Islet precursor cell (in vitro differentiated cells): ENCODE results near the gene CCNO.
A peak's percentile ranks its signal among the peaks of the same experiment; 100 is the strongest.

Experiments
- DNase-seq: peaks from one replicate; pipeline ENCODE4 v3.0.0-alpha.2; 2018

The CCNO gene, protein sequence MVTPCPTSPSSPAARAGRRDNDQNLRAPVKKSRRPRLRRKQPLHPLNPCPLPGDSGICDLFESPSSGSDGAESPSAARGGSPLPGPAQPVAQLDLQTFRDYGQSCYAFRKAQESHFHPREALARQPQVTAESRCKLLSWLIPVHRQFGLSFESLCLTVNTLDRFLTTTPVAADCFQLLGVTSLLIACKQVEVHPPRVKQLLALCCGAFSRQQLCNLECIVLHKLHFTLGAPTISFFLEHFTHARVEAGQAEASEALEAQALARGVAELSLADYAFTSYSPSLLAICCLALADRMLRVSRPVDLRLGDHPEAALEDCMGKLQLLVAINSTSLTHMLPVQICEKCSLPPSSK

DNA sequence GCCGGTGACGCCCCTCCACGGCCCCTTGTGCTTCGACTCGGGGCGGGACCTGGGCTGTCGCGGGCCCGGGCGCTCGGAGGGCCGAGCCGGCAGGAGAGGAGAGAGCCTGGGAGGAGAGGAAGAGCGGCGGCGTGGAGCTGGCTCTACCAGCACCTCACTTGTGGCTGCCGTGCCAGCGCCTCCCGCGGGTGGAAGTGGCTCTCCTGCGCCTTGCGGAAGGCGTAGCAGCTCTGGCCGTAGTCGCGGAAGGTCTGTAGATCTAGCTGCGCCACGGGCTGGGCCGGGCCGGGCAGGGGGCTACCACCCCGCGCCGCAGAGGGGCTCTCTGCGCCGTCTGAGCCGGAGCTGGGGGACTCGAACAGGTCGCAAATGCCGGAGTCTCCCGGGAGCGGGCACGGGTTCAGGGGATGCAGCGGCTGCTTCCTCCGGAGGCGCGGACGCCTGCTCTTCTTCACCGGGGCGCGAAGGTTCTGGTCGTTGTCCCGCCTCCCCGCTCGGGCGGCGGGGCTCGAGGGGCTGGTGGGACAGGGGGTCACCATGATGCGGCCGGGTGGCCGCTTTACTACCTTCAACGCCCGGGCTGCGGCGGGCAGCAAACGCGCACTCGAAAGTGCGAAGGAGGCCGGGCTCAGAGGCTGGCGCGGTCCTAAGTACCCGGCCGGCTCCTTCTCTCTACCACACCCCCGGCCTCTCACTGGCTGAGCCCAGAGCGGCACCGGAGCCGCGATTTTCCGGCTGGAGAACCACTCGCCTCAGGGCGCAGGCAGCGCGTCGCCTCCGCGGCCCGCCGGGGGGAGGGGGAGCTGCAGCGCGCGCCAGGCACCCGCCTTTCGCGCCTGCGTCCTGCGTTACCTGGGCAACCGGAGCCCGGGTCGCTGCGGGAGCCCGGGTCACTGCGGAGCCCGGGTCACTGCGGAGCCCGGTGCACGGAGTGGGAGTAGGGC, at the start of gene CCNO:
Gene CCNO, minus strand, starts transcription at position 624 of the 944 bp plus-strand sequence. Its CDS starts 85 bp downstream, at position 539.
- DNase-seq, result peak; percentile 93

DNA sequence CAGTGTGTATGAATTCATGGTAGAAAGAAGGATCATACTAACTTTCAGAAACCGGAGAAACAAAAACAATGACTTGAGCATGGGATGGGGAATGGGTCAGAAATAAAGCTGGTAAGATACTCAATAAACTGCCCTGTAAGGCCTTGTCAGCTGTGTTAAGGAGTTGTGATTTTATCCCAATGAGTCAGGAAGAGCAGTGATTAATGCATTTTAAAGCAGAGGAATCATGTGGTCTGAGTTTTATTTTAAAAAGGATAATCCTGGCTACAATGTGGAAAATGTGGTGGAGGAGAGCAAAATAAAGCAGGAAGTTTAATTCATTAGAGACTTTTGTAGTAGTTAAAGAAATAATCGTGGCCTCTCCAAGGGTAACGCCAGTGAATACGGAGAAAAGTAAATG, 45.4 kb upstream of the CCNO start:
- no peak for DNase-seq

DNA sequence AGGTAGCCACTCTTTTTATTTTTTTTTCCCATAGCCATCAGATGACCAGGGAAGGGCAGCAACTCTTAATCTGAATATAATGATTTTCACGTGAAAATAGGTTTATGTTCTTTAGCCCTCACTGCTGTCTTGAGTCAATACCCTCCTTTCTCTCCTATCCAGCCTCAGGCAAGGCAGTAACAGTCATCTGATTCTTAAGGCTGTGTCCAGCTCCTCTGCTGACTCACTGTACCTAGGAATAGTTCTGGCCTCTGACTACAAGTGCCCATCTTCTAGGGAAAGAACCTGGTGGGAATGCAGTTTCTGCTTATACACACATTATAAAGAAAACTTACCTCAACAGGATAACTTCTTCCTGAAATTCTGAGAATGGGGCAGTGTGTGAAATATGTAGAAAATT, 43.4 kb upstream of the CCNO start:
- DNase-seq, result peak; percentile 75

DNA sequence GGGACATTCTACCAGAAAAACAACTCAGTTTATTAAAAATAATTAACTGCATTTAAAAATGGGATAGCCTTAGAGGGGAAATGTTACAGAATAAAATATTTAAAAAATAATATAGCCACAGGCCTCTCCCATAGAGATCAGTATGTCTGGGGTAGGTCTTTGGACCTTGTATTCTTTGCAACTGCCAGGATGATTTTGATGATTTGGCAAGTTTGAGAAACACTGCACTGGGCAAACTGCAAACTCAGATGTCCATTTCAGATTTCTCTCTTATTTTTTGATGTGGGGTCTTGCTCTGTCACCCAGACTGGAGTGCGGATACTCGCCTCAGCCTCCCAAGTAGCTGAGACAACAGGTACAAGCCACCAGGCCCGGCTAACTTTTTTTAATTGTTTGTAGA, 24.9 kb upstream of the CCNO start:
- DNase-seq, result no peak

DNA sequence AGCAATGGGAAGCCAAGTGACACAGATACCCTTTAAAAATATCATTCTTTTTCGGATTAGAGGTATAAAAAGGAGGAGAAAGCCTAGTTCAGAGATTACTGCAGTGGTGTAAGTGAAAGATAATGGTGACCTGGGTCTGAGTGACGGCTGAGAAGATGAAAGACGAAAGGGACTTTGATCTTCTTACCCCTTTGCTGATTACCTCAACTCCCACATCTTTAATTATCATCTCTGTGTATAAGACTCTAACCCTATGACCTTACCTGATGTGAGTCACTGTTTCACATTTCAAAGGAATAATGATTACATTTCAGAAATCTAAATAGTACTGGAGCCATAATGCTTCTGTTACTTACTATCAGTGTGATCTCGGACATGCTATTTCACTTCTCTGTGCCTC, 21.4 kb upstream of the CCNO start:
- DNase-seq, result no peak

DNA sequence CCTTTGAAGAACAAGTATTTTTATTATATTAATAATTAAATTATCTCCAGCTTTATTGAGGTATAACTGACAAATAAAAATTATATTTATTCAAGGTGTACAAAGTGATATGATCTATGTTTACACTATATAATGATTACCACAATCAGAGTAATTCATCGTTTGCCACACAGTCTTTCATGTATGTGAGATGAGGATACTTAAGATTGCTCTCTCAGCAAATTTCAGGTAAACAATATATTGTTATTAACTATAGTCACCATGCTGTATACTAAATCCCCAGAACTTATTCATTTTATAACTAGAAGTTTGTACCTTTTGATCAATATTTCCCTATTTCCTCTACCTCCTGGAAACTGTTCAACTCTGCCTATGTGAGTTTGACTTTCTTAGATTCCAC, 16.7 kb upstream of the CCNO start:
- DNase-seq, result no peak

DNA sequence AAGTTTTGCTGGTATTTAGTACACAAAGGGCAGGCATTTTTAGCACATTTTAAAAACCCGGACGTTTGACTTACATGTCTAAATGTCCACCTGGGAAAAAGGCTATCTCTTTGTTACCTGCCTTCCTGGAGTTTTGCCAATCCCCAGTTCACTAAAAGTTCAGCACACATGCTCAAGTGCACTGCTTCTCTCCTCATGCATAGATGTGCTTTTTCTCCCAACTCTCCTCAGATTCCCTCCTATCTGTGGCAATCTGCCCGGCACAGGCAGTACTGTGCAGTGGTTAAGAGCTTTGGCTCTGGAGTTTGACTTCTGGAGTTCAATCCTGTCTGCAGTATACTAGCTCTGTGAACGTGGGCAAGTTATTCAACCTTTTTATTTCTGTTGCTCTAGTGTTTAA, 8.3 kb upstream of the CCNO start:
- no peak for DNase-seq

DNA sequence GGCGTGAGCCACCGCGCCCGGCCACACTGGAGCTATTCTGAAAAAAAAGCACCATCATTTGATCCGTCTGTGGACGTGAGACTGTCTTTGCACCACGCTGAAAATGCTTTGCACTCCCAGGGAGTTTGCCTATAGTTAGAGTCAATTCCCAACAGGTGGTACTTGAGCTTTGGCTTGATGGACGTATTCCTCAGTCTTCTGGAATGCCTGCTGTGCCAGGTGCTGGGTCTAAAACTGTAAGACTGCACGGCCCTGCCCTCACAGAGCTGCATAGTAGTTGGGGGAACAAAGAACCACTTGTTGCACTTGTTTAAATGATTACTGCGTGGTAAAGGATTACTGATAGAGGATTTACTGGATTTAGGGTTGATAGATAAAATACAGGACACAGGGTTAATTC, 3.4 kb upstream of the CCNO start:
- DNase-seq, result no peak

DNA sequence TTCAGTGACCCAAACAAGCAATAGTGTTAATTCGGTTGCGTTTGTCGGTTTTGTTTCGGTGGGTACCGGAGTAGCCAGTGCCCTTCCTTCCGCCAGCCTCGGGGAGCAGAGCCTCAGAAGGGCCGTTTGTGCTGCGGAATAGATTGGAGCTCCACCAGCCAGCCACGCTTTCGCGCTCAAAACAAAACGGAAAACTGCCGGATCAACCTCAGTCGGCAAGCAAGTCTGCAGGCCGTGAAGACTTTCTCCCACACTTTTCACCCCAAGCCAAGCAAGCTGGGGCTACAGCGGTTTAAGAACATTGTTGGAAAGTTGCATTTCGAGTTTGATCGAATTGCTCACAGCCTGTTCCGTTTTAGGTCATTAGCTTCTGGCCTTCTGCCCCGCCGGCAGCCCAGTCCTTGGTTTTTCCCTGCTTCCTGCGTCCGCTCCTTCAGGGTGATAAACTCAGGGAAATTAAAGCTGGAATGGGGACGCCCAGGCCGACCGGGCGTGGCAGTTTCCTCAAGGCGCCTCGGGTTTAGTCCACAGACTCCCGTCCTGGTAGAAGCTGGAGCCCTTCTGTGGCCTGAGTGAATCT, 803 bp upstream of the CCNO start:
- peak; percentile 63 for DNase-seq

DNA sequence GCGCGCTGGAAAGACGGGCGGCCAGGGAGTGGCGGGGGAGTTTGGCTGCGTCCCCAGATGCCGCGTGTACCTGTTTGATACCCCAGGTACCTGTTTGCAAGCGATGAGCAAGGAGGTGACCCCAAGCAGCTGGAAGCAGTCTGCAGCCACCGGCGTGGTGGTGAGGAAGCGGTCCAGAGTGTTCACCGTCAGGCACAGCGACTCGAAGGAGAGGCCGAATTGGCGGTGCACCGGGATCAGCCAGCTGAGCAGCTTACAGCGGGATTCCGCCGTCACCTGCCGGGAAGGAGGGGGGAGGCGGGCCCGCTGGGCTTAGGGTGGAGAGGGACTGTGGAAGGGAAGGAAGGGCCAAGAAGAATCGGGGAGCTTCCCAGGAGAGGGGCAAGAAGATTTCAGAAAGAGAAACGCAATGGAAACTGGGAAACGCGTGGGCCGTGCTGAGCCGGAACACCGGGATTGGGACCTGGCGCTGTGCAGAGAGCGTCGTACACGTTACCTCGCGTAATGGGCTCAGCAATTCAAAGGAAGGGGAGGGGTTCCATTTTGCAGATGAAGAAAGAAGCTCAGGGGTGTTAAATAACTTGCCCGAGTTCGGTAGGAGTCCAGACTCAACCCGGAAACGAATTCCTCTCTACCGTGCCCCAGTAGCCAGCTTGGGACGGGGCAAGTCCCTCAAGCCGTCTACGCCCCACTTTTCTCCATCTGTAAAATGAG, 980 bp downstream of the CCNO start:
- DNase-seq, result peak; percentile 72

DNA sequence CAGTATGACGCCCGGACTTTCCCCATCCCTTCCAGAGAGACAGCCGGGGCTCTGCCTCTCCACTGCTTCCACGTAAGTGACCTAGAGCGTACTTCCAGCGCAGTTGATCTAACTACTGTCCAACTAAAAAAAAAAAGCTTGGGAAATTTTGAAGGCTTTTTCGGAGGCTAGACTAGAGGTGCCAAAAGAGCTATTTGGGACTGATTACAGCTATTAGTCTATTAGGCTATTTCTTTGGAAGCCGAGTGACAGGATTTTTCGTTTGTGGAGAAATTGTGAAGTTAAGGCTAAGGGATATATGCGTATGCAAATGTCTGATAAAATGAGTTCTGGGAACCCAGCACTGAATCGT, 1.5 kb downstream of the CCNO start:
- DNase-seq, result no peak

DNA sequence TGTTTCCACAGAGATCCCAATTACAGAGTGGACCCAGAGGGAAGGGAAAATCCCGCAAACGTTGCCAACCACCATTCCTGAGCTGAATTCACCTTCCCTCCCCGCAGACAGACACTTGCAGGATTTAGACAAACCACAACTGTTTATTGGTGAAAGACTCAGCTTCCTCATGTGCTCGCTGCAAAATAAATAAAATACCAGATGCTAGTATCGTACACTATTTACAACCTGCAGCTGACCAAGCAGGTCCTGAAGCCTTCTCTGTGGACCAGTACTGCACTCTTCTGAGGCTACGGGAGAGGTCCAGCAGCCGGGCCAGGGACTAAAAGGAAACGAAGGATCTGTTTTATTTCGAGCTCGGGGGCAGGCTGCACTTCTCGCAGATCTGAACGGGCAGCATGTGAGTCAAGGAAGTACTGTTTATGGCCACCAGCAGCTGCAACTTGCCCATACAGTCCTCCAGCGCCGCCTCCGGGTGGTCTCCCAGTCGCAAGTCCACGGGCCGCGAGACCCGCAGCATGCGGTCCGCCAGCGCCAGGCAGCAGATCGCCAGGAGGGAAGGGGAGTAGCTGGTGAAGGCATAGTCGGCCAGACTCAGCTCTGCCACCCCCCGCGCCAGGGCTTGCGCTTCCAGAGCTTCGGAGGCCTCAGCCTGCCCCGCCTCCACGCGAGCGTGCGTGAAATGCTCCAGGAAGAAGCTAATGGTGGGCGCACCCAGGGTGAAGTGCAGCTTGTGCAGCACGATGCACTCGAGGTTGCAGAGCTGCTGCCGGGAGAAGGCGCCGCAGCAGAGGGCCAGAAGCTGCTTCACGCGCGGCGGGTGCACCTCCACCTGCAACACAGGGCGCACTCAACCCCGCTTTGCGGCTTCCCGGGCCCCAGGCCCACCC, 2.1 kb downstream of the CCNO start:
- peak; percentile 79 for DNase-seq

DNA sequence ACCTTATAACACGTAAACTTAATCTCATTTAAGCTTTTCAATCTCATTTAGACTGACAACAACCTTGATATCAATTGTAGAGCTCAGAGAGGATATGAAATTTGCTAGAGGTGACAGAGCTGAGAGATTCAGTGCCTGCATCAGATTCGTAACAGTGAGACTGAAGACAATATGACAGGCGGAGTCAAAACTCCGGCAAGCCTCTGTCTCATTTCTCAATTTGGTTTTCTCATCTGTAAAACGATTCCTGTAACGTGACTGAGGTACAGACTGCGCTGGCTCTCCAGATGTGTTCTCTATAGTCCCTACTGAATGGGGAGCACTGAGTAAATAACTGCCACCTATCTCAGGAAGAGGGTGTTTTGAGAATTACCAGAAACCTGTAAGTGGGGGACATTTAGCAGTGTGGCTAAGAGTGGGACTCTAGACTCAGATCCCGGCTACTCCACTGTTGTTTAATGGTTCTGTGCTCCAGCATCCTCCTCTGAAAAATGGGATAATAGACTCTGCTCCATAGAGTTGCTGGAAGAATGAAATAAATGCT, 3.2 kb downstream of the CCNO start:
- peak; percentile 7 for DNase-seq

DNA sequence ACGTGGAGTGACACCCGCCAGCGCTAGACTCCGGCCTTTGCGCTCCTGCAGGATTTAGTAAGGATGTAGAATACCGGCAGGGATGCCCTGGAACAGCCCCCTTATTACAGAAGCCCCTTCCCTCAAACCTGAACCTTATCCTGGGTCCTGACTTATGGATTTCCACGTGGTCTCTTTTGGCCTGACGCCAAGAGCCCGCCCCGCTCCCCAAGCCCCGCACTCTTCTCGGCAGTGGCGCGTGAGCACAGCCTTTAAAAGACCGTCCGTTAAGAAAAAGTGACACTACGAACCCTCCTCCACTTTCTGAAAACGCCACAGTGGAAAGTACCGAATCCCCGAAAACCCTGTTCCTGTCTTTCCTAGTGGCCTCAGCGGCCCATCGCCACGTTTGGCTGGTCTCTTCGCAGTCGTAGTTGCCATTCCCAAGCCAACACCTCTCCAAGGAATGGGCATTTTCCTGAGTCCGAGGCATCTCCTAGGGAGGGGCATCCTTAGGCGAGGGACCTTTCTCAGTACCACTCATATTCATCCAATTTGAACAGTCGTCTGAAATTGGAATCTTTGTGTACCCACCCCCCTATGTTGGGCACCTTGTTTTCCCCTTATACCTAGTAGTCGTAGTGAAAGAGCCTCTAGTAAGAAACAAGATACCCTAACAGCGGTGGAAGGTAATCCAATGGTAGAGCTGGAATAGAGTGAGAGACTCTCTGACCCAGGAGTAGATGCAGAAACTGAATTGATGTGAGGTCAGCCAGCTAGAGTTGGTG, 5.6 kb downstream of the CCNO start:
- DNase-seq, result no peak

DNA sequence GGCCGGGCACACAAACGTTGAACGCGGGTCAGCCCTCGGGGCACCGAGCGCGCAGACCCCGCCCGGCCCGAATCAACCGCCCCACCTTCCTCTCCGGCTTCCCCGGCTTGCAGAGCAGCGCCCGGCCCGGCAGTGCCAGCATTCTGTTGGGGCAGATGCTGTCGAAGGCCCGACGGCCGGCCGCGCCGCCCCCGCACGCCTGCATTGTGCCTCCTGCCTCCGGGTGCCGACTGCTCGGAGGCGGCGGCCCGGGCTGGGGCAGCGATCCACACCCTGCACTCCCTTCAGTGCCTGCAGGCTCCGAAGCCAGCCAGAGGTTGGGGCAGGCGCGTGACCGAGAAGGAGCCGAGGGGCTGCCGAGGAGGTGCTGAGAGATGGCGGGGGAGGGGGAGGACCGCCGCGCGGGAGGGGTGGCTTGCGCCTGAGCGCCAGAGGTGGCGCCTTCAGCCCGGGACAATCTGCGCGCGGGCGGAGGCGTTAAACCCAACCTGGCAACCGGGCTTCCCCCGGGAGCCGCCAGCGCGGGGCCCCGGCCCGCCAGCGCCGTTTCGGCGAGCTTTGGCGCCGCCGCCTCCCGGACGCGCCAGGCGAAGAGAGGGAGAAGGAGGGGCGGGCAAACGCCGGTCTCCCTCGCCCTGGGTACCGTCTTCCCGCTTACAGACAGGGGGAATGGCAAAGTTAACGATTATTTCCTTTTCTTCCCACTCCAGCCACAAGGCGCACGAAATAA, 6.3 kb downstream of the CCNO start, which contains the start of gene MCIDAS:
Gene MCIDAS, minus strand, starts transcription at position 382 of the 730 bp plus-strand sequence. Its CDS starts 177 bp downstream, at position 205.
- peak; percentile 81 for DNase-seq

DNA sequence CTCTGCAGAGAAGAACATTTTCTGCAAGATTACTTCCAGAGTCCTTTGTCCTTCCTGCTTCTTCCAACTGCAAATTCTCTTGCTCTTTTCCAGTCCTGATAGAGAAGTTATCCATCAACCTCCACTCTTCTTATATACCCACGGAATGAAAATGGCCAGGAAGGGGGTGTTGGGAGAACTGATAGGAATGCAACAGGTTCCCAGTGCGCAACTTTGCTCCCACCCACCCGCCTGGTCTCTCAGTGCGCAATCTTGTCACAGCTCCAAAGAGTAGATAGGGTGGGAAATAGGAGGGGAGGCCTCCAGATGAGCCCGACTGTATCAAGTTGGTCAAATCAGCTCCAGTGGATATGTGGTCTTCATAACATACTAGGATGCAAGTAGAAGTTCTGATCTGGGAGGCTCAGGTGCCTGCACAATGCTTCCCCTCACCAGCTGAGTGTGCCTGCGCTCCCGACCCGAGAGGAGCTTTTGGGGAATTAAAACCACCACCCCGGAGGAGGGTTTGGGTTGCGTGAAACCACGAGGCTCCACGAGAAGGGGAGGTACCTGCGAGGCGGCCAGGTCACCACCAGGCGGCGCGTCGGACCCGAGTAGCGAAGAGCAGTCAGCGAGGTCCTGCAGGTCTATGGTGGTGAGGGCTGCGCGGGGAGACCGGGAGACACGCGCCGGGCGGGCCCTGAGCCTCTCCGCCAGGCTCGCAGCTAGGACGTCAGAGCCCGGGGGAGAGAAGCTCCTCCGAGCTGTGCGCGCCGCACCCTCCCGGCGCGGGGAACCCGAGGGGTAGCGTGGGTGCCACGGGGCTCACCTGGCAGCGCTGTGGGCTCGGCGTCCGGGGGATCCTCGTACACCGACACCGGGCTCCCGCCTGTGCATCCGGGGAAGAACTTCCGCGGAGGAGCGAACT, 7.1 kb downstream of the CCNO start:
- DNase-seq, result peak; percentile 90

DNA sequence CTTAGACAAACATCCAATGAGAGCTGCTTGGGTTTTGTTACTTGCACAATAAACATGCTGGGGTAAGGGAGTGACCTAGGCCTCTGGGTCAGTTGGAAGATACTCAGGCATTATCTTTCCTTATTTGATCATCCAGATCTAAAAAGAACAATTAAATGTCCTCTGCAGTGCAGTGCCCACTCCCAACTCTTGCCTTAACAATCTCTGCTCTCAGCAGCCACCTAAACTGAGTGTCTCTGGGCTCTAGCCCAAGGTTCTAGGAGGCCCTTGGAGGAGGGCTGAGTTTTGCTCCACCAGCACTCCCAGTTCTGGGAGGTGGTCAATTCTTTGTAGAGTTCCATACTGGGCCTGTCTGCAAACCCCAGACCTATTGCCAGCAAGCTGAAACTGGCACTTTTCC, 8.1 kb downstream of the CCNO start:
- DNase-seq, result no peak

DNA sequence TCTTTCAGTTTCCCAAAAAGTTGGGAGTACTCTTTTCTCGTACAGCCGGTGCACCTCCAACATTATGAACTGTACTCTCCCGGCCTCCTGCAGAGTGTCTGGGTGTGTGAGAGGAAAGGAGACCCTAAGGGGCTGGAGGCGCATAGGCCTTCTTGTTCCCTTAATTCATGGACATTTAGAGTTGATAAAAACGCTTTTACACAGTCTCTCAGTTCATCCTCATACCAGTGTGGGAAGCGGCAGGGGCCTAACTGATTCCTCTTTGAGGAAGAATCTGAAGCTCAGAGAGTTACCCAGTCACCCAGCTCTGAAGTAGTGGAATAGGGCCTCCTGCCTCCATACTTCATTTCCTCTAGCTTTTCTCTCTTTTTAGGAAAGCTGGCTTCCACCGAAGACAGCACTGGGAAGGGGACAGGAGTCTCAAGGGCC, 9.6 kb downstream of the CCNO start:
- peak; percentile 9 for DNase-seq
